HEK293 (cell line): ENCODE measurements around the gene KRTAP4-16.

Experiments
- CTCF ChIA-PET: fragments of 350-600 bp; formaldehyde crosslinking; extraction: SDS; loops from one replicate; lab custom pipeline; 2021; ENCODE audit warnings: antibody characterized with exemption; lab: Yijun Ruan, JAX
- POLR2A ChIA-PET: fragments of 300-600 bp; formaldehyde crosslinking; extraction: SDS; loops from one replicate; lab custom pipeline; 2020; ENCODE audit warnings: antibody characterized with exemption, inconsistent platforms; lab: Yijun Ruan, JAX
- H3K27ac ChIP-seq: fragments of 200-500 bp; sonication (Bioruptor generic); 2 replicates; pipeline ENCODE4 v1.5.1; 2014; ENCODE audit warnings: low read depth, low read length, control low read depth, inconsistent platforms; ENCODE audit errors: extremely low read depth
- H3K36me3 ChIP-seq, 2 experiments: fragments of 200-500 bp in 1 of 2; sonication (Bioruptor generic) in 1 of 2; 1 replicate in 1 of 2; 2 replicates in 1 of 2; pipeline ENCODE4 v1.5.1; 2014 to 2017; ENCODE audit warnings: inconsistent platforms in 2 of 2, low read length in 2 of 2; ENCODE audit not compliant: control insufficient read depth in 2 of 2, insufficient read depth in 1 of 2
- H3K4me1 ChIP-seq: fragments of 200-500 bp; sonication (Bioruptor generic); 2 replicates; pipeline ENCODE4 v1.5.1; 2014; ENCODE audit warnings: mild to moderate bottlenecking, low read length, inconsistent platforms; ENCODE audit not compliant: control insufficient read depth, insufficient read depth
- H3K4me3 ChIP-seq: 2 replicates; pipeline ENCODE4 v1.5.1; 2011; ENCODE audit warnings: low read depth, mild to moderate bottlenecking, control low read depth, low read length, moderate library complexity
- H3K9me3 ChIP-seq: fragments of 200-500 bp; sonication (Bioruptor generic); 2 replicates; pipeline ENCODE4 v1.5.1; 2014; ENCODE audit warnings: low read depth, low read length, inconsistent platforms; ENCODE audit not compliant: control insufficient read depth, insufficient read depth
- BCL11B ChIP-seq: fragments of 450-650 bp; formaldehyde crosslinking; IDR thresholded peaks from 2 replicates; pipeline ENCODE4 v1.5.1; 2016; ENCODE audit warnings: low read depth, missing biosample characterization, missing genetic modification characterization
- GLI2 ChIP-seq: fragments of 450-650 bp; formaldehyde crosslinking; IDR thresholded peaks from 2 replicates; pipeline ENCODE4; 2017; ENCODE audit warnings: missing biosample characterization, missing genetic modification characterization, low read depth, borderline replicate concordance
- KLF7 ChIP-seq: fragments of 450-650 bp; formaldehyde crosslinking; IDR thresholded peaks from 2 replicates; pipeline ENCODE4 v1.5.1; 2016; ENCODE audit warnings: missing biosample characterization, missing genetic modification characterization, borderline replicate concordance
- SP7 ChIP-seq: fragments of 450-650 bp; formaldehyde crosslinking; IDR thresholded peaks from 2 replicates; pipeline ENCODE4 v1.5.1; 2016; ENCODE audit warnings: missing biosample characterization, missing genetic modification characterization
- ZBTB48 ChIP-seq: fragments of 450-650 bp; formaldehyde crosslinking; IDR thresholded peaks from 2 replicates; pipeline ENCODE4 v1.5.1; 2016; ENCODE audit warnings: missing biosample characterization, missing genetic modification characterization
- ZFHX2 ChIP-seq: fragments of 450-650 bp; formaldehyde crosslinking; conservative IDR thresholded peaks from 2 replicates; pipeline ENCODE4 v1.5.1; 2016; ENCODE audit warnings: missing biosample characterization, missing genetic modification characterization
- ZNF10 ChIP-seq: fragments of 450-650 bp; formaldehyde crosslinking; IDR thresholded peaks from 2 replicates; pipeline ENCODE4 v1.5.1; 2017; ENCODE audit warnings: missing biosample characterization, missing genetic modification characterization
- ZNF121 ChIP-seq: fragments of 450-650 bp; formaldehyde crosslinking; IDR thresholded peaks from 2 replicates; pipeline ENCODE4 v1.5.1; 2016; ENCODE audit warnings: missing biosample characterization, missing genetic modification characterization
- ZNF16 ChIP-seq: fragments of 450-650 bp; formaldehyde crosslinking; IDR thresholded peaks from 2 replicates; pipeline ENCODE4 v1.5.1; 2016; ENCODE audit warnings: low read depth, missing biosample characterization, missing genetic modification characterization
- ZNF214 ChIP-seq: fragments of 450-650 bp; formaldehyde crosslinking; IDR thresholded peaks from 2 replicates; pipeline ENCODE4 v1.5.1; 2017; ENCODE audit warnings: missing biosample characterization, mild to moderate bottlenecking, missing genetic modification characterization, borderline replicate concordance
- ZNF24 ChIP-seq: fragments of 450-650 bp; formaldehyde crosslinking; IDR thresholded peaks from 2 replicates; pipeline ENCODE4 v1.5.1; 2016; ENCODE audit warnings: missing biosample characterization, missing genetic modification characterization
- ZNF248 ChIP-seq: fragments of 450-650 bp; formaldehyde crosslinking; IDR thresholded peaks from 2 replicates; pipeline ENCODE4 v1.5.1; 2017; ENCODE audit warnings: missing biosample characterization, missing genetic modification characterization
- ZNF26 ChIP-seq: fragments of 450-650 bp; formaldehyde crosslinking; IDR thresholded peaks from 2 replicates; pipeline ENCODE4 v1.5.1; 2016; ENCODE audit warnings: missing biosample characterization, missing genetic modification characterization
- ZNF350 ChIP-seq: fragments of 450-650 bp; formaldehyde crosslinking; IDR thresholded peaks from 2 replicates; pipeline ENCODE4 v1.5.0; 2017; ENCODE audit warnings: missing biosample characterization, mild to moderate bottlenecking, missing genetic modification characterization
- ZNF501 ChIP-seq: fragments of 450-650 bp; formaldehyde crosslinking; IDR thresholded peaks from 2 replicates; pipeline ENCODE4 v1.5.1; 2016; ENCODE audit warnings: missing biosample characterization, missing genetic modification characterization
- ZNF518A ChIP-seq: fragments of 450-650 bp; formaldehyde crosslinking; conservative IDR thresholded peaks from 2 replicates; pipeline ENCODE4 v1.5.1; 2016; ENCODE audit warnings: low read depth, missing biosample characterization, missing genetic modification characterization
- ZNF548 ChIP-seq: fragments of 450-650 bp; formaldehyde crosslinking; IDR thresholded peaks from 2 replicates; pipeline ENCODE4 v1.5.1; 2016; ENCODE audit warnings: missing biosample characterization, missing genetic modification characterization
- ZNF639 ChIP-seq: fragments of 450-650 bp; formaldehyde crosslinking; IDR thresholded peaks from 2 replicates; pipeline ENCODE4 v1.5.1; 2016; ENCODE audit warnings: missing biosample characterization, missing genetic modification characterization
- ZNF843 ChIP-seq: fragments of 450-650 bp; formaldehyde crosslinking; IDR thresholded peaks from 2 replicates; pipeline ENCODE4 v1.5.1; 2016; ENCODE audit warnings: missing biosample characterization, missing genetic modification characterization

Gene KRTAP4-16

GRCh38 chr17:41060052-41060604 lies 41.9 kb downstream of the KRTAP4-16 start, which contains the start of gene KRTAP2-3:
Gene KRTAP2-3, minus strand, starts transcription at chr17:41060114. Its CDS starts 64 bp downstream, at chr17:41060050.
- ChIA-PET CTCF (interaction anchor here (1.3 kb wide), 1 partner anchor 13 kb away, joined by 4 read pairs; no protein-coding TSS in a partner anchor), POLR2A (no interaction called here)
- TF ChIP-seq ZNF843 (no peak), ZNF548 (tag by site-specific recombination) (no peak), SP7 (tag by site-specific recombination) (no peak), ZNF639 (tag by site-specific recombination) (no peak), ZNF214 (tag by site-specific recombination) (no peak), ZNF10 (tag by site-specific recombination) (no peak), ZNF350 (tag by site-specific recombination) (no peak), ZBTB48 (tag by site-specific recombination) (no peak), ZNF26 (tag by site-specific recombination) (no peak), ZNF24 (no peak), ZFHX2 (tag by site-specific recombination) (no peak), BCL11B (tag by site-specific recombination) (no peak), GLI2 (no peak), KLF7 (tag by site-specific recombination) (no peak), ZNF248 (tag by site-specific recombination) (no peak), ZNF121 (tag by site-specific recombination) (no peak), ZNF16 (tag by site-specific recombination) (no peak), ZNF518A (tag by site-specific recombination) (no peak), ZNF501 (tag by site-specific recombination) (no peak)
- H3K4me3 ChIP-seq = no peak within 1 kb of the TSS
- H3K36me3 ChIP-seq = no peaks in the 10 kb centered on the region
- no peak within 1 kb of the TSS for H3K27ac ChIP-seq
- no peaks in the 10 kb centered on the region for H3K4me1 ChIP-seq
- H3K9me3 ChIP-seq = no peaks in the 10 kb centered on the region
